LHCN-M2 (cell line): Measurements from ENCODE around the gene PGAM5. TPM values are rescaled to one million over a fixed set of nuclear protein-coding genes. Genes with fewer than 3 reads are reported as not detected.
"Not testable (repeated sequence)": the region's sequence is repeated elsewhere in the genome, so short reads cannot be mapped to it uniquely, and the experiment has no call there.

Source experiments
- DNase-seq: peaks from one replicate; pipeline ENCODE4 v3.0.0-alpha.2; 2012; ENCODE audit warnings: low read depth
- total RNA-seq: library from RNA; depleted of rRNA; stranded (reverse); fragments of >200 nt; gene quantifications from 2 replicates; pipeline ENCODE4 v1.2.3, GENCODE V29; 2014; rRNA removed

Gene PGAM5
- total RNA-seq, 1 experiment from 2014 or later, result 48.8 TPM

- DNase-seq, result no peak
Measured at GRCh38 chr12:132743831-132744230, 33.2 kb downstream of the PGAM5 start.

GRCh38 chr12:132746613-132747012, 36.0 kb downstream of the PGAM5 start:
- DNase-seq, result no peak

GRCh38 chr12:132747395-132747794, 36.8 kb downstream of the PGAM5 start:
- DNase-seq, result no peak

GRCh38 chr12:132747896-132748295, 37.3 kb downstream of the PGAM5 start:
- no peak for DNase-seq

GRCh38 chr12:132748319-132748718, 37.7 kb downstream of the PGAM5 start:
- no peak for DNase-seq

- not testable (repeated sequence) for DNase-seq
Measured at GRCh38 chr12:132753670-132754069, 43.0 kb downstream of the PGAM5 start.

GRCh38 chr12:132754160-132754932, 43.7 kb downstream of the PGAM5 start:
- DNase-seq, result no peak

GRCh38 chr12:132758825-132759224, 48.2 kb downstream of the PGAM5 start:
- not testable (repeated sequence) for DNase-seq

- DNase-seq, result no peak
Measured at GRCh38 chr12:132759359-132759758, 48.7 kb downstream of the PGAM5 start.

- DNase-seq, result peak; percentile 68
Measured at GRCh38 chr12:132761032-132761920, 50.6 kb downstream of the PGAM5 start, which contains the start of gene ANKLE2. ANKLE2 (minus strand) TSS chr12:132761832; CDS start chr12:132761798, 34 bp downstream.

- peak; percentile 84 for DNase-seq
Measured at GRCh38 chr12:132761921-132762583, 51.4 kb downstream of the PGAM5 start.

- no peak for DNase-seq
Measured at GRCh38 chr12:132764231-132764630, 53.6 kb downstream of the PGAM5 start.

- no peak for DNase-seq
Measured at GRCh38 chr12:132765361-132765760, 54.7 kb downstream of the PGAM5 start.

- peak; percentile 21 for DNase-seq
Measured at GRCh38 chr12:132766380-132767085, 55.9 kb downstream of the PGAM5 start.

- no peak for DNase-seq
Measured at GRCh38 chr12:132771126-132771838, 60.6 kb downstream of the PGAM5 start.

Other genes starting within 250 kb of the PGAM5 start
- 6.1 and 12.0 TPM in 2 replicates for gene FBRSL1, start 220.7 kb upstream of the PGAM5 start, total RNA-seq
- gene LRCOL1, start 100.3 kb upstream of the PGAM5 start, total RNA-seq, result not detected in 2 replicates
- not detected in 2 replicates for gene P2RX2, start 92.1 kb upstream of the PGAM5 start, total RNA-seq
- gene POLE, start 23.5 kb upstream of the PGAM5 start, total RNA-seq, result 30.3 and 34.8 TPM in 2 replicates
- gene PXMP2, start 23.3 kb upstream of the PGAM5 start, total RNA-seq, result 31.6 and 33.2 TPM in 2 replicates
- 87.2 and 92.0 TPM in 2 replicates for gene ANKLE2, start 51.0 kb downstream of the PGAM5 start, total RNA-seq
- 57.1 and 64.2 TPM in 2 replicates for gene GOLGA3, start 118.0 kb downstream of the PGAM5 start, total RNA-seq
- 23.8 and 24.8 TPM in 2 replicates for gene CHFR, start 176.8 kb downstream of the PGAM5 start, total RNA-seq
- 4.6 and 10.0 TPM in 2 replicates for gene ZNF605, start 245.5 kb downstream of the PGAM5 start, total RNA-seq